SU-DHL-6 (cell line): ENCODE data around the gene RHBG.

Experiments used
- H2AFZ ChIP-seq: fragments of 200-600 bp; sonication (generic); 2 replicates; pipeline ENCODE4 v1.6.1; 2014; ENCODE audit warnings: low read depth, mild to moderate bottlenecking, moderate library complexity, mixed read lengths, antibody characterized with exemption, low read length; ENCODE audit not compliant: severe bottlenecking
- H3F3A ChIP-seq: fragments of 200-600 bp; shearing (Covaris generic); 2 replicates; pipeline ENCODE4 v1.6.0; 2016; ENCODE audit warnings: antibody characterized with exemption, mild to moderate bottlenecking; ENCODE audit not compliant: insufficient read depth
- H3K27ac ChIP-seq: fragments of 200-600 bp; sonication (generic); 2 replicates; pipeline ENCODE4 v1.5.1; 2016; ENCODE audit warnings: low read depth, mild to moderate bottlenecking, low read length, moderate library complexity, mixed read lengths
- H3K27me3 ChIP-seq: fragments of 200-600 bp; sonication (generic), shearing (Covaris generic); 2 replicates; pipeline ENCODE4 v1.6.0; 2014; ENCODE audit warnings: mild to moderate bottlenecking, low read length
- H3K36me3 ChIP-seq: fragments of 200-600 bp; sonication (generic); 2 replicates; pipeline ENCODE4 v1.6.1; 2014; ENCODE audit warnings: mild to moderate bottlenecking, low read length, mixed read lengths
- H3K4me2 ChIP-seq: fragments of 300-600, 200-600 bp; shearing (Covaris generic), sonication (generic); 2 replicates; pipeline ENCODE4 v1.6.0; 2014; ENCODE audit warnings: low read length, low read depth, mild to moderate bottlenecking; ENCODE audit not compliant: poor library complexity, severe bottlenecking
- H3K4me3 ChIP-seq: fragments of 200-600 bp; sonication (generic); 2 replicates; pipeline ENCODE4 v1.5.1; 2014; ENCODE audit warnings: antibody characterized with exemption, low read length, mild to moderate bottlenecking, mixed read lengths; ENCODE audit not compliant: insufficient read depth, poor library complexity, severe bottlenecking
- H3K79me2 ChIP-seq: fragments of 200-600 bp; sonication (generic); 2 replicates; pipeline ENCODE4 v1.6.1; 2014; ENCODE audit warnings: mild to moderate bottlenecking, low read length, moderate library complexity; ENCODE audit not compliant: insufficient read depth
- H3K9ac ChIP-seq: fragments of 200-600 bp; sonication (generic); 2 replicates; pipeline ENCODE4 v1.7.0; 2014; ENCODE audit warnings: mild to moderate bottlenecking, low read length
- H3K9me2 ChIP-seq: fragments of 200-600 bp; sonication (generic); replicated peaks from 2 replicates; pipeline ENCODE4 v1.6.1; 2014; ENCODE audit warnings: low read length; ENCODE audit not compliant: insufficient read depth
- H3K9me3 ChIP-seq: fragments of 200-600 bp; sonication (generic); 2 replicates; pipeline ENCODE4 v1.6.1; 2014; ENCODE audit warnings: low read length, mixed read lengths; ENCODE audit not compliant: insufficient read depth
- H4K20me1 ChIP-seq: fragments of 200-600 bp; sonication (generic); 2 replicates; pipeline ENCODE4 v1.6.1; 2014; ENCODE audit warnings: low read depth, mild to moderate bottlenecking, antibody characterized with exemption, low read length, moderate library complexity, mixed read lengths
- CTCF ChIP-seq: fragments of 200-600 bp; sonication (generic); IDR thresholded peaks from one replicate; pipeline ENCODE4 v1.5.1; 2017; ENCODE audit warnings: antibody characterized with exemption, mild to moderate bottlenecking, low read length, moderate library complexity; ENCODE audit not compliant: insufficient read depth, poor library complexity, severe bottlenecking
- EZH2phosphoT487 ChIP-seq: fragments of 200-600 bp; sonication (generic), shearing (Covaris generic); conservative IDR thresholded peaks from 2 replicates; pipeline ENCODE4 v1.6.1; 2018; ENCODE audit warnings: mild to moderate bottlenecking, antibody characterized with exemption, low read length, moderate library complexity, mixed read lengths

RHBG gene

GRCh38 chr1:156420205-156421061 is 51.4 kb downstream of the RHBG start:
- peak overlapping the region; percentile 53 for H3K4me2 ChIP-seq
- H3K9me3 ChIP-seq: no peaks in the 10 kb centered on the region
- no peaks in the 10 kb centered on the region for H3K9me2 ChIP-seq
- peak overlapping the region; percentile 37 for H3K4me3 ChIP-seq
- no peaks in the 10 kb centered on the region for H3F3A ChIP-seq
- no peaks in the 10 kb centered on the region for H3K36me3 ChIP-seq
- no peak; the same call in 1 of the 2 replicates for TF ChIP-seq EZH2phosphoT487
- TF ChIP-seq CTCF: peak; percentile 5
- no peaks in the 10 kb centered on the region for H3K79me2 ChIP-seq
- peak overlapping the region; percentile 47 for H2AFZ ChIP-seq
- H3K27ac ChIP-seq: no peak overlapping the region
- no peaks in the 10 kb centered on the region for H4K20me1 ChIP-seq
- no peaks in the 10 kb centered on the region for H3K27me3 ChIP-seq
- peak overlapping the region; percentile 41 for H3K9ac ChIP-seq

GRCh38 chr1:156421062-156421938 is 52.3 kb downstream of the RHBG start:
- Histone ChIP-seq H3K27me3 (no peaks in the 10 kb centered on the region), H3K36me3 (no peaks in the 10 kb centered on the region), H3F3A (no peaks in the 10 kb centered on the region), H3K9ac (peak overlapping the region; percentile 41), H3K9me3 (no peaks in the 10 kb centered on the region), H3K4me2 (peak overlapping the region; percentile 53), H2AFZ (peak overlapping the region; percentile 47), H3K27ac (no peak overlapping the region), H3K79me2 (no peaks in the 10 kb centered on the region), H4K20me1 (no peaks in the 10 kb centered on the region), H3K4me3 (peak overlapping the region; percentile 41), H3K9me2 (no peaks in the 10 kb centered on the region)
- TF ChIP-seq CTCF (no peak), EZH2phosphoT487 (no peak)

- no peaks in the 10 kb centered on the region for H3K9me2 ChIP-seq
- peak overlapping the region; percentile 53 for H3K4me2 ChIP-seq
- H3K27ac ChIP-seq: no peak overlapping the region
- H2AFZ ChIP-seq: no peak overlapping the region
- TF ChIP-seq EZH2phosphoT487: no peak
- TF ChIP-seq CTCF: no peak
- no peaks in the 10 kb centered on the region for H3K36me3 ChIP-seq
- peak overlapping the region; percentile 24 for H3K9ac ChIP-seq
- H4K20me1 ChIP-seq: no peaks in the 10 kb centered on the region
- no peaks in the 10 kb centered on the region for H3K79me2 ChIP-seq
- H3F3A ChIP-seq: no peaks in the 10 kb centered on the region
- H3K4me3 ChIP-seq: peak overlapping the region; percentile 41
- no peaks in the 10 kb centered on the region for H3K27me3 ChIP-seq
- no peaks in the 10 kb centered on the region for H3K9me3 ChIP-seq
Measured at GRCh38 chr1:156421939-156422601, 53.1 kb downstream of the RHBG start.
